ENCODE data around the gene AUNIP.

Gene AUNIP

GRCh38 chr1:25873120-25873519 lies 13.9 kb upstream of the AUNIP start:
- no peak for ATAC-seq (ENCODE audit: insufficient read depth, low read depth)
- H3K4me2 ChIP-seq (ENCODE audit: insufficient read depth, low read length), result no peak overlapping the region
- H3K79me2 ChIP-seq (ENCODE audit: insufficient read depth, low read length), result no peaks in the 10 kb centered on the region
- DNase-seq, result no peak
- H3K4me1 ChIP-seq (ENCODE audit: insufficient read depth, low read length), result no peaks in the 10 kb centered on the region
- no peaks in the 10 kb centered on the region for H3K27me3 ChIP-seq (ENCODE audit: insufficient read depth, low read length, poor library complexity)
- no peaks in the 10 kb centered on the region for H3K9me3 ChIP-seq (ENCODE audit: insufficient read depth, low read length, severe bottlenecking)
- no peak overlapping the region for H3K4me3 ChIP-seq (ENCODE audit: low read depth in 1 of 2, low read length in 2 of 2)
- no peaks in the 10 kb centered on the region for H3K36me3 ChIP-seq (ENCODE audit: insufficient read depth, low read length)
- H2AFZ ChIP-seq (ENCODE audit: low read depth, low read length), result no peak overlapping the region
- no peaks in the 10 kb centered on the region for H4K20me1 ChIP-seq (ENCODE audit: insufficient read depth, low read length)
- TF ChIP-seq EZH2 (IDR thresholded peaks at IDR 0.05; ENCODE audit: borderline replicate concordance, low read depth, low read length, severe bottlenecking) (no peak), CTCF (IDR thresholded peaks at IDR 0.05; ENCODE audit: borderline replicate concordance, extremely low read depth, low read length, poor library complexity, severe bottlenecking) (no peak)
- H3K27ac ChIP-seq (ENCODE audit: low read length), result no peak overlapping the region
- H3K9ac ChIP-seq (ENCODE audit: low read depth, low read length), result no peak overlapping the region

GRCh38 chr1:25872713-25873112 lies 13.5 kb upstream of the AUNIP start:
- no peaks in the 10 kb centered on the region for H3K4me1 ChIP-seq (ENCODE audit: insufficient read depth, low read length)
- no peak for DNase-seq
- ATAC-seq (ENCODE audit: insufficient read depth, low read depth), result no peak
- no peak overlapping the region for H3K4me2 ChIP-seq (ENCODE audit: insufficient read depth, low read length)
- H3K9me3 ChIP-seq (ENCODE audit: insufficient read depth, low read length, severe bottlenecking), result no peaks in the 10 kb centered on the region
- H3K4me3 ChIP-seq (ENCODE audit: low read depth in 1 of 2, low read length in 2 of 2), result no peak overlapping the region
- no peak overlapping the region for H3K27ac ChIP-seq (ENCODE audit: low read length)
- no peaks in the 10 kb centered on the region for H3K79me2 ChIP-seq (ENCODE audit: insufficient read depth, low read length)
- TF ChIP-seq EZH2 (IDR thresholded peaks at IDR 0.05; ENCODE audit: borderline replicate concordance, low read depth, low read length, severe bottlenecking), result no peak
- no peak for TF ChIP-seq CTCF (IDR thresholded peaks at IDR 0.05; ENCODE audit: borderline replicate concordance, extremely low read depth, low read length, poor library complexity, severe bottlenecking)
- H3K27me3 ChIP-seq (ENCODE audit: insufficient read depth, low read length, poor library complexity), result no peaks in the 10 kb centered on the region
- H4K20me1 ChIP-seq (ENCODE audit: insufficient read depth, low read length), result no peaks in the 10 kb centered on the region
- no peak overlapping the region for H3K9ac ChIP-seq (ENCODE audit: low read depth, low read length)
- no peaks in the 10 kb centered on the region for H3K36me3 ChIP-seq (ENCODE audit: insufficient read depth, low read length)
- no peak overlapping the region for H2AFZ ChIP-seq (ENCODE audit: low read depth, low read length)

- H3K9ac ChIP-seq (ENCODE audit: low read depth, low read length), result no peak overlapping the region
- H3K4me1 ChIP-seq (ENCODE audit: insufficient read depth, low read length), result no peaks in the 10 kb centered on the region
- DNase-seq (no peak), ATAC-seq (ENCODE audit: insufficient read depth, low read depth) (no peak)
- H3K27me3 ChIP-seq (ENCODE audit: insufficient read depth, low read length, poor library complexity), result no peaks in the 10 kb centered on the region
- no peak overlapping the region for H3K4me3 ChIP-seq (ENCODE audit: low read depth in 1 of 2, low read length in 2 of 2)
- no peak overlapping the region for H2AFZ ChIP-seq (ENCODE audit: low read depth, low read length)
- TF ChIP-seq EZH2 (IDR thresholded peaks at IDR 0.05; ENCODE audit: borderline replicate concordance, low read depth, low read length, severe bottlenecking) (no peak), CTCF (IDR thresholded peaks at IDR 0.05; ENCODE audit: borderline replicate concordance, extremely low read depth, low read length, poor library complexity, severe bottlenecking) (no peak)
- no peaks in the 10 kb centered on the region for H4K20me1 ChIP-seq (ENCODE audit: insufficient read depth, low read length)
- H3K36me3 ChIP-seq (ENCODE audit: insufficient read depth, low read length), result no peaks in the 10 kb centered on the region
- no peak overlapping the region for H3K27ac ChIP-seq (ENCODE audit: low read length)
- no peaks in the 10 kb centered on the region for H3K79me2 ChIP-seq (ENCODE audit: insufficient read depth, low read length)
- no peak overlapping the region for H3K4me2 ChIP-seq (ENCODE audit: insufficient read depth, low read length)
- H3K9me3 ChIP-seq (ENCODE audit: insufficient read depth, low read length, severe bottlenecking), result no peaks in the 10 kb centered on the region
Observed at GRCh38 chr1:25871704-25872494, 12.6 kb upstream of the AUNIP start.
